Activated CD8-positive, alpha-beta memory T cell treated with anti-CD3 and anti-CD28 coated beads for 48 hours (primary cell): Measurements from ENCODE around the gene EPHB3.
"Not testable (repeated sequence)": the region's sequence is repeated elsewhere in the genome, so short reads cannot be mapped to it uniquely, and the experiment has no call there.

Experiments
- DNase-seq, 3 experiments: peaks; one replicate each; pipeline ENCODE4 v3.0.0-alpha.2; 2020; ENCODE audit warnings: low read depth in 2 of 3, low spot score in 2 of 3

Gene EPHB3

DNA sequence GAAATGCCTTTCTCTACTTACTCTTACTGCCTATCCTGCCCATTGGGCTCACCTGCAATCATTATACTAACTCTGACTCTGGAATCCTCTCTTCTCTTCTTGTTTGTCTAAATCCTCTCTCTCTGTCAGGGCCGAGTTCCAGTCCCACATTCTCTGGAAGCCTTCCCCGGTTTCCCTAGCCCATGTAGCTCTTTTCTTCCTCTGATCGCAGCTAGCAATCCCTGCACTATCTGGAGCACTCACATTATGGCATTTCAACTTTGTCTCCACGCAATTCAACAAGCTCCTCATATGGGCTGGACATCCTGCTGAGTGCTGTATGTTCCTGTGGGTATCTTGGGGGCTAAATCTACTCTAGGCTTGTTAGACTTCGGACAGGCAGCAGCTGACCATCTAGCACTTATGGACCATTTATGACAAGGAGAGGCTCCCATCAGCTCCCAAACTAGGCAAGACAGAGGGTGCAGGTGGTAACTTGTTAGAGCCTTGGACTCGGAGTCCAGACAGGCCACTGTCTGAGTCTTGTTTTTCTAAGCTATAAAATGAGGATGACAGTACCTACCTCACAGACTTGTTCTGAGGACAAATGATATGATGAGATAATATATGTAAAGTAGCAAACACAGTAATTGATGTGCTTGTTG, 58.3 kb downstream of the EPHB3 start:
- DNase-seq = no peak

GRCh38 chr3:184620475-184621119, 59.0 kb downstream of the EPHB3 start:
- no peak for DNase-seq

GRCh38 chr3:184622156-184622555, 60.6 kb downstream of the EPHB3 start:
- DNase-seq = not testable (repeated sequence)

DNA sequence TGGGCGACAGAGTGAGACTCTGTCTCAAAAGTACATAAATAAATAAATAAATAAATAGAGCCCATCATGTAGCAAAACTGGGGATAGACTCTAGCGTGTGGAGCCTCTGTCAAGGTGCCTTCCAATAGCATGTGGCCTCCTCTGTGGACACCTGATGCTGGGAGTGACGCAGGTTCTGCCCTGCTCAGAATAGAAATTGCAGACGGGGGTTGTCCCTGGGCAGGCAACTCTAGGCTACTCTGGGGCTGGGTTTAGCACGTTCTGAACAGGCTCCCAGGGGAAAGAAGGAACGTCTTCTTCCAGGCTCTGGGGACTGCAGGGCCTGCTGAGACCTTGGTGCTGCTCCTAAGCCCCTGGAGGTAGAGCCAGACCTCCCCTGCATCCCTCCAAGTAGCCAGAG, 65.3 kb downstream of the EPHB3 start:
- DNase-seq = no peak

GRCh38 chr3:184629555-184630160, 68.1 kb downstream of the EPHB3 start:
- DNase-seq = no peak

GRCh38 chr3:184630861-184631471, 69.4 kb downstream of the EPHB3 start:
- no peak for DNase-seq

GRCh38 chr3:184631472-184631861, 69.9 kb downstream of the EPHB3 start:
- DNase-seq = no peak
